Measurements from ENCODE around the gene TTF1.

Gene TTF1, protein sequence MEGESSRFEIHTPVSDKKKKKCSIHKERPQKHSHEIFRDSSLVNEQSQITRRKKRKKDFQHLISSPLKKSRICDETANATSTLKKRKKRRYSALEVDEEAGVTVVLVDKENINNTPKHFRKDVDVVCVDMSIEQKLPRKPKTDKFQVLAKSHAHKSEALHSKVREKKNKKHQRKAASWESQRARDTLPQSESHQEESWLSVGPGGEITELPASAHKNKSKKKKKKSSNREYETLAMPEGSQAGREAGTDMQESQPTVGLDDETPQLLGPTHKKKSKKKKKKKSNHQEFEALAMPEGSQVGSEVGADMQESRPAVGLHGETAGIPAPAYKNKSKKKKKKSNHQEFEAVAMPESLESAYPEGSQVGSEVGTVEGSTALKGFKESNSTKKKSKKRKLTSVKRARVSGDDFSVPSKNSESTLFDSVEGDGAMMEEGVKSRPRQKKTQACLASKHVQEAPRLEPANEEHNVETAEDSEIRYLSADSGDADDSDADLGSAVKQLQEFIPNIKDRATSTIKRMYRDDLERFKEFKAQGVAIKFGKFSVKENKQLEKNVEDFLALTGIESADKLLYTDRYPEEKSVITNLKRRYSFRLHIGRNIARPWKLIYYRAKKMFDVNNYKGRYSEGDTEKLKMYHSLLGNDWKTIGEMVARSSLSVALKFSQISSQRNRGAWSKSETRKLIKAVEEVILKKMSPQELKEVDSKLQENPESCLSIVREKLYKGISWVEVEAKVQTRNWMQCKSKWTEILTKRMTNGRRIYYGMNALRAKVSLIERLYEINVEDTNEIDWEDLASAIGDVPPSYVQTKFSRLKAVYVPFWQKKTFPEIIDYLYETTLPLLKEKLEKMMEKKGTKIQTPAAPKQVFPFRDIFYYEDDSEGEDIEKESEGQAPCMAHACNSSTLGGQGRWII

DNA sequence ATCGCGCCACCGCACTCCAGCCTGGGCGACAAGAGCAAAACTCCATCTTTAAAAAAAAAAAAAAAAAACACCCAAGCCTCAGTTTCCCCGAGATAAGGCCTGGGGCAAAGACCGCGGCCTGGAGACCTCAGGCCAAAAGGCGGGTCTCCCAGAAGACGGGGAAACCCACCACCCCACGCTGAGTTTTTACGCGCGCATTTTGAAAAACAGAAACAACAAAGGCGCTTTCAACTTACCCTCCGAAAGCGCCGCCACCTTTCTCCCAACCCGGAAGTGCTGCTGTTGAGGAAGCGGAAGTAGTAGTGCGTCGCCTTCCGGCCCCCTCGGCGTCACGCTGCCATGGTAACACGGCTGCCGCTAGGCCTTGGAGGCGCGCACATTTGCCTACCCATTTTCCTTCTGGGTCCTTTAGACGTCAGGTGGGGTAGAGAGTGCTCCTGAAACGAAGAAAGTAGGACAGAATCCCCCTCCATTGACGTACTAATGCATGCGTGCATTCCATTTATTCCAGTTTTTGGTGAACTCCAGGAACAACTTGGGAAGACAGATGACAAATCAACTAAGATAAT lies at the start of gene TTF1:
TTF1 (minus strand) TSS at position 287 of the 569 bp plus-strand sequence. CDS start 4,019 bp downstream, outside the sequence.
- H3K4me3 ChIP-seq (ENCODE audit: low read length in 2 of 2), result peak within 1 kb of the TSS; percentile 88 to 90
- no peaks in the 10 kb centered on the region for H3K9me3 ChIP-seq (ENCODE audit: control insufficient read depth in 2 of 2, low read length in 2 of 2)
- H3K27ac ChIP-seq (ENCODE audit: low read length), result no peak within 1 kb of the TSS
- peaks cover 2% of the 10 kb centered on the region in 2 donors for H3K36me3 ChIP-seq (ENCODE audit: control insufficient read depth in 2 of 2, insufficient read depth in 2 of 2, low read length in 2 of 2)
- H3K9ac ChIP-seq (ENCODE audit: low read length in 2 of 2), result peak within 1 kb of the TSS; percentile 60 to 79
- H3K27me3 ChIP-seq (ENCODE audit: control insufficient read depth in 1 of 2, insufficient read depth in 2 of 2, low read length in 2 of 2), result peaks cover 12 to 22% of the 10 kb centered on the region in 2 donors
- H3K4me1 ChIP-seq (ENCODE audit: control insufficient read depth, insufficient read depth, low read length), result peaks cover 26% of the 10 kb centered on the region

DNA sequence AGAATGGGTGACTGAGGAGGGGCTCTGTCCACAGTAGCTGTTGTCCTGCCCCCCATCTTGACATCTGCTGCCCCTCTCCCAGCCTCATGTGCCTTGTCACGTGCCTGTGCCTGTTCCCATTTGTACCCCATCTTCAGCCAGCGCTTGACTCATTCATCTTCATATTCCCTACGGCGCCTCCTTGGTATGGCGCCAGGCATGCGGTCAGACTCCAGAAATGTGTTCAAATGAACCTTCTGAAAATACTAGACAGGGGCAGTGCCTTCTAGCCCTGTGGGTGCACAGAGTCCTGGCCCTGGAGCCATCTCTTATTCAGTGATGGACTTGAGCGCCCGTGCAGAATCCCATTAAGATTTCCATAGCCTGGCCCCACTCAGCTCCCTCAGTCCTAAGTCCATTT lies 49.6 kb upstream of the TTF1 start:
- Histone ChIP-seq H3K9ac (ENCODE audit: low read length in 2 of 2) (no peak overlapping the region), H3K4me1 (ENCODE audit: control insufficient read depth, insufficient read depth, low read length) (no peaks in the 10 kb centered on the region), H3K27ac (ENCODE audit: low read length) (no peak overlapping the region), H3K27me3 (ENCODE audit: control insufficient read depth in 1 of 2, insufficient read depth in 2 of 2, low read length in 2 of 2) (peaks cover 4 to 7% of the 10 kb centered on the region in 2 donors), H3K9me3 (ENCODE audit: control insufficient read depth in 2 of 2, low read length in 2 of 2) (no peaks in the 10 kb centered on the region), H3K36me3 (ENCODE audit: control insufficient read depth in 2 of 2, insufficient read depth in 2 of 2, low read length in 2 of 2) (no peaks in the 10 kb centered on the region), H3K4me3 (ENCODE audit: low read length in 2 of 2) (no peak overlapping the region)

DNA sequence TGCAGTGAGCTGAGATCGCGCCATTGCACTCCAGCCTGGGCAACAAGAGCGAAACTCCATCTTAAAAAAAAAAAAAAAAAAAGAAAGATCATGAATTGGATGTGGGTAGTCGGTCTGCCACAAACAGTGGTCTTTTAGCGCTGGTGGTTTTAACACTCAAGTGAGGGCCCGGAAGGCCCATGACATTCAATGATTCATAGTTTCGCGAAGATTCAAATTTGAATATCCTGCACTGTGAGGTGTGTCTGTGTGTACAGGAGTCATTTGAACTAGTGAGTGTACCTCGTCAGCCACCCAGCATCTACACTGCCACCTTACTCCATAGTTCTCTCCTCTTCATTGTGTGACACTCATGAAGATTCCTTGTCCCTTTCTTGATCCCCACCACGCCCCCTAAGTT lies 44.6 kb upstream of the TTF1 start:
- H3K4me3 ChIP-seq (ENCODE audit: low read length in 2 of 2), result no peak overlapping the region
- H3K27me3 ChIP-seq (ENCODE audit: control insufficient read depth in 1 of 2, insufficient read depth in 2 of 2, low read length in 2 of 2), result peaks cover 4 to 6% of the 10 kb centered on the region in 2 donors
- no peaks in the 10 kb centered on the region for H3K36me3 ChIP-seq (ENCODE audit: control insufficient read depth in 2 of 2, insufficient read depth in 2 of 2, low read length in 2 of 2)
- H3K9me3 ChIP-seq (ENCODE audit: control insufficient read depth in 2 of 2, low read length in 2 of 2), result no peaks in the 10 kb centered on the region
- H3K27ac ChIP-seq (ENCODE audit: low read length), result no peak overlapping the region
- H3K9ac ChIP-seq (ENCODE audit: low read length in 2 of 2), result no peak overlapping the region
- H3K4me1 ChIP-seq (ENCODE audit: control insufficient read depth, insufficient read depth, low read length), result no peaks in the 10 kb centered on the region

DNA sequence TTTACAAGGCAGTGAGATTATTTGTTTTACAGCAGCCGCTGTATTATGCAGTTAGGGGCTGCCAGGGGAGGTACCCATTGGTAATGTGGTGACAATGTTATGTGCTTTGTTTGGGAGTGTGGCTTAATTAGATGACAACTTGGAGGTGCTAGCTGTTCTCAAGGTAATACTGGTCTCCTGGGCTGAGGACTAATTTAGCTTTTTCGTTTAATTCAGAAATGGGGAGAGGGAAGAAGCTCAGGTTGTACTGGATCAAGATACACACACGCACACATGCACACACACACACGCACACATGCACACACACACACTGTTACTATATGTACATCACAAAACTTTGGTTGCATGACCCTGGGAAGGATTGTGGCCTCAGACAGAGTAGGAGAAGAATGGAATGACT lies 41.3 kb upstream of the TTF1 start:
- H3K9me3 ChIP-seq (ENCODE audit: control insufficient read depth in 2 of 2, low read length in 2 of 2), result no peaks in the 10 kb centered on the region
- H3K9ac ChIP-seq (ENCODE audit: low read length in 2 of 2), result no peak overlapping the region
- H3K27me3 ChIP-seq (ENCODE audit: control insufficient read depth in 1 of 2, insufficient read depth in 2 of 2, low read length in 2 of 2), result peaks cover 4 to 12% of the 10 kb centered on the region in 2 donors
- H3K27ac ChIP-seq (ENCODE audit: low read length), result no peak overlapping the region
- H3K36me3 ChIP-seq (ENCODE audit: control insufficient read depth in 2 of 2, insufficient read depth in 2 of 2, low read length in 2 of 2), result no peaks in the 10 kb centered on the region
- no peaks in the 10 kb centered on the region for H3K4me1 ChIP-seq (ENCODE audit: control insufficient read depth, insufficient read depth, low read length)
- no peak overlapping the region for H3K4me3 ChIP-seq (ENCODE audit: low read length in 2 of 2)

DNA sequence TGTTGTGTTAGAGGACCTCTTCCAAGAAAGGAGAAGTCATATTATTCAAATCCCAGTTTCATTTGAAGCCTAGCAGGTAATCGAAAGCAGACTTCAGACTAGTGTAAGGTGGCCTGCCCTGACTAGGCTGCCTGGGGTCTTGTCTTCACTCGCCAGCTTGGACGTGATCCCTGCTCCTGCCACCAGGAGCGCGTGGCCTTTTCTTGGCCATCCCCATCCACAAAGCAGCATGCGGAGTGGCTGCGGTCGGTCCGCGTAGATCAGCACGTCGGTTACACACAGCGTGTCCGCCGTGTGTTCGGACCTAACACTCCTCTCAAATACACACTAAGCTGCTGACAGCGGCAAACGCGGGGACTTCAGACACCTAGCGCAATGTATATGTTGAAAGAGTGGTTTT lies 40.7 kb upstream of the TTF1 start:
- Histone ChIP-seq H3K9me3 (ENCODE audit: control insufficient read depth in 2 of 2, low read length in 2 of 2) (no peaks in the 10 kb centered on the region), H3K27me3 (ENCODE audit: control insufficient read depth in 1 of 2, insufficient read depth in 2 of 2, low read length in 2 of 2) (peaks cover 7 to 12% of the 10 kb centered on the region in 2 donors), H3K27ac (ENCODE audit: low read length) (no peak overlapping the region), H3K4me3 (ENCODE audit: low read length in 2 of 2) (no peak overlapping the region), H3K9ac (ENCODE audit: low read length in 2 of 2) (no peak overlapping the region), H3K36me3 (ENCODE audit: control insufficient read depth in 2 of 2, insufficient read depth in 2 of 2, low read length in 2 of 2) (no peaks in the 10 kb centered on the region), H3K4me1 (ENCODE audit: control insufficient read depth, insufficient read depth, low read length) (no peaks in the 10 kb centered on the region)

DNA sequence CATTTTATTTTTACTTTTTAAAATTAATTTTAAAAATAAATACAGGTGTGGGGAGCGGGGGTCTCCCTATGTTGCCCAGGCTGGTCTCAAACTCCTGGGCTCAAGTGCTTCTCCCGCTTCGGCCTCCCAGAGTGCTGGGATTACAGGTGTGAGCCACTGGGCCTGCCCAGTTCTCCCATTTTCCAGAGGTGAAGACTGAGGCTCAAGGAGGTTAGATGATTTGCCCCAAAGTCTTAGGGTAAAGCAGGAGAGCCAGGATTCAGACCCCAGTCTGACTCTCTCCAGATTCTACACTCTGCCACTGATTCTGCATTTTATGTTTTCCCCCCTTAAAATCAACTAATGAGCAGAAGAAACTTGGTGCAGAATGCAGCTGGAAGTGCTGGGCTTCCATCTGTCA lies 40.2 kb upstream of the TTF1 start:
- no peaks in the 10 kb centered on the region for H3K9me3 ChIP-seq (ENCODE audit: control insufficient read depth in 2 of 2, low read length in 2 of 2)
- H3K4me3 ChIP-seq (ENCODE audit: low read length in 2 of 2), result no peak overlapping the region
- no peak overlapping the region for H3K9ac ChIP-seq (ENCODE audit: low read length in 2 of 2)
- no peak overlapping the region for H3K27ac ChIP-seq (ENCODE audit: low read length)
- no peaks in the 10 kb centered on the region for H3K4me1 ChIP-seq (ENCODE audit: control insufficient read depth, insufficient read depth, low read length)
- H3K36me3 ChIP-seq (ENCODE audit: control insufficient read depth in 2 of 2, insufficient read depth in 2 of 2, low read length in 2 of 2), result no peaks in the 10 kb centered on the region
- H3K27me3 ChIP-seq (ENCODE audit: control insufficient read depth in 1 of 2, insufficient read depth in 2 of 2, low read length in 2 of 2), result peaks cover 9 to 11% of the 10 kb centered on the region in 2 donors

DNA sequence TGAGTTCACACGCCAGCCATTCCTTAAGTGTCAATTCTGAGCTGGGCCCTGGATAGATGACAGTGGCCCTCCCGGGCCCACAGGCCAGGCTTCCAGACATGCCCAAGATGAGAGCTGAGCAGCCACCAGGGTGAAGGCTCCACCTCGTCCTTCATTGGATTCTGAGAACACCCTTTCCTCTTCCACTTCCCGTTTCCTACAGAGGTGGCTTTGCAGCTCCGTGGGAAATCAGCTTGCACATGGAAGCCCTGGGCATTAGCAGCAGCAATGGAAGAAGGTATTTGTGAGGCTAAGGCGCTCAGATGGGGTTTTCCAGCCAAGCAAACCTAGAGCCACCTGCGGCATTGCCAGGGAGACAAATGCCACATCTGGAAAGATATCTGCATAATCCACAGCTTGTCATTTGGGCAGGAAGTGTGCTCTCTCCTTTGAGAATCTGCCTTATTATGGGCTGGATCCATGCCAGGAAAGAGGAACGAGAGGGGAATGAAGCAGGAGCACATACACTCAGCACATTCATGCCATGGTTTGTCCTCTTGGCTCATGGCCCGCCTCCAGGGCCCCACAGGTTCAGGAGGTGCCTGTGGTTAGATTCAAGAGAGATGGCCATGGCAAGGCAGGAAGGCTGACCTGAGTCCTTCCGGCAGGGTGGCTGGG lies 37.4 kb upstream of the TTF1 start:
- Histone ChIP-seq H3K9me3 (ENCODE audit: control insufficient read depth in 2 of 2, low read length in 2 of 2) (no peaks in the 10 kb centered on the region), H3K27ac (ENCODE audit: low read length) (no peak overlapping the region), H3K36me3 (ENCODE audit: control insufficient read depth in 2 of 2, insufficient read depth in 2 of 2, low read length in 2 of 2) (no peaks in the 10 kb centered on the region), H3K4me1 (ENCODE audit: control insufficient read depth, insufficient read depth, low read length) (no peaks in the 10 kb centered on the region), H3K4me3 (ENCODE audit: low read length in 2 of 2) (no peak overlapping the region), H3K27me3 (ENCODE audit: control insufficient read depth in 1 of 2, insufficient read depth in 2 of 2, low read length in 2 of 2) (peaks cover 14 to 19% of the 10 kb centered on the region in 2 donors), H3K9ac (ENCODE audit: low read length in 2 of 2) (no peak overlapping the region)

DNA sequence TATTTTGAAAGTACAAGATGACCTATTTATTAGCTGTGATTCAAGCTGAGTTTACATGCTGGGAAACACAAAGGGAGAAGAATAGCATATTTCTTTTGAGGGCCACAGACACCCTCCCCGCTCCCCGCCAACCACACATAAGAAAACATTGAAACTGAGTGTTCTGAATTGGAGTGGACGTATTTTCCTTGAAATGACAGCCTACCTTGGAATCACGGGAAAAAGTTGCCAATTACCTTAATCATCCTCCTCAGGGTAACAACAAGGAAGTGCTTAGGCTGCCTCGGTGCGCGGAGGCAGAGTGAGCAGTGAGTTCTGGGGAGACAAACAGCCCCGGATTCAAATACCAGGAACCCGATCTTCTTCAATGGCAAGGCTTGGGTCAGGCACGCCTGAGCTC lies 34.8 kb upstream of the TTF1 start:
- Histone ChIP-seq H3K27ac (ENCODE audit: low read length) (no peak overlapping the region), H3K9me3 (ENCODE audit: control insufficient read depth in 2 of 2, low read length in 2 of 2) (no peaks in the 10 kb centered on the region), H3K4me3 (ENCODE audit: low read length in 2 of 2) (no peak overlapping the region), H3K9ac (ENCODE audit: low read length in 2 of 2) (no peak overlapping the region), H3K36me3 (ENCODE audit: control insufficient read depth in 2 of 2, insufficient read depth in 2 of 2, low read length in 2 of 2) (no peaks in the 10 kb centered on the region), H3K27me3 (ENCODE audit: control insufficient read depth in 1 of 2, insufficient read depth in 2 of 2, low read length in 2 of 2) (peaks cover 14 to 21% of the 10 kb centered on the region in 2 donors), H3K4me1 (ENCODE audit: control insufficient read depth, insufficient read depth, low read length) (no peaks in the 10 kb centered on the region)

DNA sequence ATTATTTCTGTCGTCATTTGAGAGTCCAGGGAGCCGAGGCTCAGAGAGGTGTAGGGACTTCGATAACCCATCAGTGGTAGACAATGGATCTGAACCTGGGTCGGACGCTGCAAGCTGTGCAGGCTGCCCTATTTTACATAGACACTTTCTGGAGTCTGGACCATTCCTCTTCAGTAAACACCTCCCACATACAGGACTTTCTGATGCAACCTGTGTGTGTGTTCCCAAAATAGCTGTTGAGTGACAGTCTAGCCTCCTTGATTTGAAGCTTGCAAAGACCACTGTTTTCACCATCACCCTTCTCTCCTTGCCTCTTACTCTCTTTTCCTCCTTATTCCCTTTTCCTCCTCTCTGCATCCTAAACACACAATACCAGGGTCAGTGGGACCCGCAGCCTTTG lies 34.1 kb upstream of the TTF1 start:
- Histone ChIP-seq H3K36me3 (ENCODE audit: control insufficient read depth in 2 of 2, insufficient read depth in 2 of 2, low read length in 2 of 2) (no peaks in the 10 kb centered on the region), H3K27me3 (ENCODE audit: control insufficient read depth in 1 of 2, insufficient read depth in 2 of 2, low read length in 2 of 2) (peaks cover 14 to 23% of the 10 kb centered on the region in 2 donors), H3K4me1 (ENCODE audit: control insufficient read depth, insufficient read depth, low read length) (no peaks in the 10 kb centered on the region), H3K9me3 (ENCODE audit: control insufficient read depth in 2 of 2, low read length in 2 of 2) (no peaks in the 10 kb centered on the region), H3K9ac (ENCODE audit: low read length in 2 of 2) (no peak overlapping the region), H3K27ac (ENCODE audit: low read length) (no peak overlapping the region), H3K4me3 (ENCODE audit: low read length in 2 of 2) (no peak overlapping the region)

DNA sequence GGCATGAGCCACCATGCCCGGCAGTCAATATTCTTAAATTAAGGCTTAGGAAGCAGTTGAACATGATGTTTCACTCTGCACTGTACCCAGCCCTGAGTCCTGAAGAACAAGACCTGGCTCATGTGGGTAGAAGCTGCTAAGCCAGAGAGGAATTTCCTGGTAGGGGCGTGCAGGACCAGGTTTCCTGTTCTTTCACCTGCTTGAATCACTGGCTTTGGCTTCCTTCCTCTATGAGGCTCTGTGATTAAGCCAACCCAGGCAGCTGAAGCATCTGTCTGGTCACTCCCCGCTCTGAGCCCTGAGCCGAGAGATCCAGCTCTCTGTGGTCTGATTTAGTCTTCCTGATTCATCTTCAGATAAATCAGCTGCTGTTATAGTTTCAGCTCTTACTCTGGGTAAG lies 32.5 kb upstream of the TTF1 start:
- Histone ChIP-seq H3K9ac (ENCODE audit: low read length in 2 of 2) (no peak overlapping the region), H3K9me3 (ENCODE audit: control insufficient read depth in 2 of 2, low read length in 2 of 2) (no peaks in the 10 kb centered on the region), H3K27me3 (ENCODE audit: control insufficient read depth in 1 of 2, insufficient read depth in 2 of 2, low read length in 2 of 2) (peaks cover 14 to 27% of the 10 kb centered on the region in 2 donors)

More for the DNA sequence above, 32.5 kb upstream of the TTF1 start:
- Histone ChIP-seq H3K36me3 (ENCODE audit: control insufficient read depth in 2 of 2, insufficient read depth in 2 of 2, low read length in 2 of 2) (no peaks in the 10 kb centered on the region), H3K27ac (ENCODE audit: low read length) (no peak overlapping the region), H3K4me3 (ENCODE audit: low read length in 2 of 2) (no peak overlapping the region), H3K4me1 (ENCODE audit: control insufficient read depth, insufficient read depth, low read length) (no peaks in the 10 kb centered on the region)

Data from stomach smooth muscle (tissue), 2 donors.